NCI-H526 (cell line): ENCODE results near the gene SF3B1.
A peak's percentile ranks its signal among the peaks of the same experiment; 100 is the strongest.
"Not testable (repeated sequence)": the region's sequence is repeated elsewhere in the genome, so short reads cannot be mapped to it uniquely, and the experiment has no call there.

Source experiments
- DNase-seq, 2 experiments: peaks; one replicate each; lab custom pipeline; 2025; lab: John Stamatoyannopoulos, UW

Gene SF3B1

DNA sequence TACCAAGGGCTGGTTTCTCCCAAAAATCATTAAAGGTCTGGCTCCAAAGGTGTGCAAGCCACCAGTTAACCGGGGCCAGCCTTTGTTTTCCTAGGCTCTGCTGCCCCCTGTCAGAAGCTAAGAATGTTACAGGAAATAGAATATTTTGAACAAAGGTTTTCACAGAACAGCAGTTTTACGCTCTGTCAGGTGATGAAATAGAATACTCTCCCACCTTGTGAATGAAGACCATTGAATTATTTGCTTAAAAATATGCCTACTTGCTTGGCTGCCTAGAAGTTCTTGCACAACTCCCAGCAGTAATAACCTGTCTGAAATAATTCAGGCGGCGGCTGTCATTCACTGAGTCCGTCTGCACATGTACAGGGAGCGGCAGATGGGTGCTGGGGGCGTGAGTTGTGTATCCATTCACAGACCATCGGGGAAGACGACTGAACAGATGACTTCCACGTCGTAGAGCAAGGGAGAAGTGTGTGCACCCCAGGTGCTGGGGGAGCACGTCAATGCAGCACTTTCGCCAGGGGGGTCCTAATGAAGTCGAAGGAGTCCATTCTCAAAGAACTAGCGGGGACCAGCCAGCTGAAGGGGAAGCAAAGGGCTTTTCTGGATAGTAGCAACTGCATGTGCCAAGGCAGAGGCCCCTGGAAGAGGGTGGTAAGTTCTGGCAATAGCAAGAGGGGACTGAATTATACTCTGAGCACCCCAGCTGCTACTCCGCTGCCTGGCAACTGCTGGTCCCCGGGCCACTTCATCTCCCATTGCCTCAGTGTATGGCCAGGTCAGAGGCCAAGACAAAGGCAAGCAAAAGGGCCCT, 56.1 kb downstream of the SF3B1 start:
- peak; percentile 70 to 80 for DNase-seq

DNA sequence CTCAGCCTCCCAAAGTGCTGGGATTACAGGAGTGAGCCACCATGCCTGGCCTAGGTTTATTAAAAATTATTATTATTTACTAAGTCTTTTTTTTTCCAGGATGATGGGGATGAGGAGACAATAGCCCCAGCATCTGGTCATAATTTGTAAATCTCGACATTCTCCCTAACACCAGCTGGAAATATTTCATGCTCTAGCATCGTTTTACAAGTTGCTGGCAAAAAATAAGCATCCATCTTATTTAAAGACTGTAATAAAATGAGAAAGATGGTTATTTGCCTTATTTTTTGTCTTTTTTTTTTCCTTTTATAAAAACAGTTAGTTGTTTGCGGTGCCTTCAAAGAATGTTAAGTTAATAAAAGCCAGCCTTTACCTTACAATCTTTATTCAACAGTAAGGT, 56.7 kb downstream of the SF3B1 start:
- no peak for DNase-seq

DNA sequence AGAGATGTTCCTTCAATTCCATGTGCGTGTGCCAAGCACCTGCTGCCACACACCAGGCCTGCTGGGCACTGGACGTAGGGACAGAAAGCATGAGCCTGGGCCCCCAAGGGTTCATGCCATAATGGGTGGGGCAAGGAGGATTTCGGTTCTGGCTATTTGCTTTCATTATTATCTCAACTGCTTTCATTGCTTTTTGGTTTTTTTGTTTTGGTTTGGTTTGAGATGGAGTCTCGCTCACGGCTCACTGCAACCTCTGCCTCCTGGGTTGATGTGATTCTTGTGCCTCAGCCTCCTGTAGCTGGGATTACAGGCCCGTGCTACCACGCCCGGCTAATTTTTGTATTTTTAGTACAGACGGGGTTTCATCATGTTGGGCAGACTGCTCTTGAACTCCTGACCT, 57.2 kb downstream of the SF3B1 start:
- no peak for DNase-seq

DNA sequence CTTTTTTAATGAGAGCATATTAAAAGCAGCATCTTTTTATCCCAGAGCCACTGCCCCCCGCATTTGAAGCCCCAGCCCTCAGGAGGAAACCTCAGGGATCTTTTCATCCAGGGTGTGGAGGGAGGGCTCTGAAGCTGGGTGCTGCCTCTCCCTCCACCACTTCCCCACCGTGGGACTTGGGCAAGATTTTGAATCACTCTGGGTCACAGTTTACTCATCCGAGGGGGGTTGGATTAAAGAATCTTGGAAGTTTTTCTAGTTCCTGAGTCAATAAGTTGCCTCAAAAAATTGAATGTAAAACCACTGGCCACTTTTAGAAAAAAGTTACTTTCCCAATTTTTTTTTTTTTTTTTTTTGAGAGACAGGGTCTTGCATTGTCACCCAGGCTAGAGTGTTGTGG, 62.2 kb downstream of the SF3B1 start:
- DNase-seq, result no peak

DNA sequence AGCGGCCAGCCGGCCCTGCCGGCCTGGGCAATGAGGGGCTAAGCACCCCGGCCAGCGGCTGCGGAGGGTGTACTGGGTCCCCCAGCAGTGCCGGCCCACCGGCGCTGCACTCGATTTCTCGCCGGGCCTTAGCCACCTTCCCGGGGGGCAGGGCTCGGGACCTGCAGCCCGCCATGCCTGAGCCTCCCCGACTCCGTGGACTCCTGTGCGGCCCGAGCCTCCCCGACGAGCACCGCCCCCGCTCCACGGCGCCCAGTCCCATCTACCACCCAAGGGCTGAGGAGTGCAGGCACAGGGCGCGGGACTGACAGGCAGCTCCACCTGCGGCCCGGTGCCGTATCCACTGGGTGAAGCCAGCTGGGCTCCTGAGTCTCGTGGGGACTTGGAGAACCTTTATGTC, 64.2 kb downstream of the SF3B1 start:
- not testable (repeated sequence) for DNase-seq

DNA sequence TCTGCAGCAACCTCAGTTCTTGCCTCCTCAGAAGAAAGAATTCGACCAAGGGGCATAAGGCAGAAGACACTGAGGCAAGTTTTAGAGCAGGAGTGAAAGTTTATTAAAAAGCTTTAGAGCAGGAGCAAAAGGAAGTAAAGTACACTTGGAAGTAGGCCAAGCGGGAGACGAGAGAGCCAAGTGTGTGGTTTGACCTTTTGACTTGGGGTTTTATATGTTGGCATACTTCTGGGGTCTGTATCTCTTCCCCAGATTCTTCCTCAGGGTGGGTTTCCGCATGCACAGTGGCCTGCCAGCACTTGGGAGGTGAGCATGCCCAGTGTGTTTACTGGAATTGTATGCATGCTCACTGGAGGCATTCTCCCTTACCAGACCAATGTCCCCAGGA, 64.9 kb downstream of the SF3B1 start:
- DNase-seq, result no peak

DNA sequence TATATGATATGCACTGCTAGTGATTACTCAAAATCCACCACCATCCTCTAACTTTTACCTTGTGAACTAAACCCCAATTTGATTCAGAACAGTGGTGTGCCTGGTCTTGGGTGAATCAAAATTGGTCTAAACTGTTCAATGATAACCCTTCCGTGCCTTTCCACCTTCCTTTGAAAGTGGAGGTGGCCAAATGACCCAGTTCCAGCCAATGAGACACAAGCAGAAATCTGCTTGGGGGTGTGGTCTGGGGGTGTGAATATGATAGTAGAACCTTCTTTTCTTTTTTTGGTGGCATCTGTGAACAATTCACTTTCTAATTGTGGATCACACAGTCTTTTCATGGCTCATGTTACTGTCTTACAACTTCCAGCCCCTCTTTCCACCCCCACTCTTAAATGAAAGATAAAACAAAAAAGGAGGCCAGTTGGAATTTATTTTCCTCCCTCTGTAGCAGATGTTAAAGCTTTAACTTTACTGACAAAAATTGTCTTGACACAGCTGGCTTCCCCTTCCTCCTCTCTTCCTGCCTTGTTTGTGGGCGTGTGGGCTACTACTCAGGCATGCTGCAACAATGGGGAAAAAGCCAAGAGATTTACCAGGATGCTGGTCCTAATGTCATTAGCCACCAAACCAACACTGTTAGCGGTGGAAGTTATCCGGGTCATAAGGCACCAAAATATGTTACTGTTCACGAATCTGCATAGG, 65.4 kb downstream of the SF3B1 start:
- no peak for DNase-seq

DNA sequence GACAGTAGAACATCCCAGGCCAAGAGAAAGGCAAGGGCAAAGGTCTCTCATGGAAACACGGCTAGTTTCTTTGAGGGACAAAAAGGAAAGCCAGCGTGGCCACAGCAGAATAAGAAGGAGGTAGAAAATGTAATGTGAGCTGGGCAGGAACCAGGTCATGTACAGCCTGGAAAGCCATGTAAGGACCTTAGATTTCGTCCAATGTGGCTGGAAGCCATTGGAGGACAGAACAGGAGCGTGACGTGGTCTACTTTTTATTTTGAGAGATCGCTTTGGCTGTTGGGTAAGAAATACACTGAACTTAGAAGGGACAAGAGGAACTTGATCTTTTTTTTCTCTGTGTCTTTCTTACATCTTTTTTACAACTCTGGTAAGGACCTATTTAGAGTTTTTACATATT, 66.4 kb downstream of the SF3B1 start:
- no peak for DNase-seq

DNA sequence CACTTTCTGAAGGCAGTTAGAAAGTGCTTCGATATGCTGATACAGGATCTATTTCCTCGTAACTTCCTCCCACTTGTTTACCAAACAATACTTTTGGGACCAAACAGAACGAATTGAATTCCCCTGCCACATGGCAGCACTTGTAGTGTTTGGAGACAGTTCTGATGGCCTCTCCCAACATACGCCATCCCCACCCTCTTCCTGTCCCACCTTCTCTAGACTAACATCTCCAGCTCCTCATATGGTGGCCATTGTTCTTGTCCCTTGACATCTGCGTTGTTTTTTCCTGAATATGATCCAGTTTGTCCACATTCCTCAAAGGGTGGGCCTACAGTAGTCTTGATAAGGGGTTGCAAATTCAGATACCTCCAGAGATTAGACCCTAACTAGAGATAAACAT, 70.8 kb downstream of the SF3B1 start:
- DNase-seq, result no peak

DNA sequence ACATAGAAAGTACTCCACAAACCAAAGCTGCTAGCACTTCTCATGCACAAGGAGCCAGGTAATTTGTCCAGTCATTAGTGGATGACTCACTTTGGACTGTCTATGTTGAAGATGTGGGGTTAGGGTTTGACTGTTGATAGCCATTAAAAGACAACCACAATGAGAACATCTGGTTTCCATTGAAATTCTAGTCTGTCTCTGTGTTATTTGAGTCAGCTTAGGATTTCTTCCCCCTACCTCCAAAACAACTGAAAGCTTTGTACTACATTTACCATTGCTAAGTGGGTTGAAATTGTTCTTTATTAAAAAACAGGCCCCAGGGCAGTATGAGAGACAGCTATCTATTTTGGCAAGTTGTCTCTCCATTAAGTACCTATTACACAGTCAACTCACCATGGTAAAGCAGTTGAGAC, 74.1 kb downstream of the SF3B1 start:
- no peak for DNase-seq

DNA sequence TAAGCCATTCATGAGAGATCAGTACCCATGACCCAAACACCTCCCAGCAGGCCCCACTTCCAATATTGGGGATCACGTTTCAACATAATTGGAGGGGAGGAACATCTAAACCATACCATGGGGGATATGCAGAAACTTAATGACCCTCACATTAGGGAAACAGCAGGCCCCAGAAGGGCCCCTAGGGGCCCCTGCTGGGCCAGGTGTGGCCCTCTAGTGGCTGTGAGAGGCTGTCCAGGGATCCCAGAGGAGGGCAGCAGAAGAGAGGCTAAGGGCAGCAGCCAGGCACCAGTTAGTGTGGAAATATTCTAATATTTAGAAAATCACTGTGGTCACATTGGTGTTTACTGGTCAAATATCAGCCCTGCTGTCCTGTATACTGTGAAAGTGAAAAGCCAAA, 75.0 kb downstream of the SF3B1 start:
- DNase-seq, result no peak

DNA sequence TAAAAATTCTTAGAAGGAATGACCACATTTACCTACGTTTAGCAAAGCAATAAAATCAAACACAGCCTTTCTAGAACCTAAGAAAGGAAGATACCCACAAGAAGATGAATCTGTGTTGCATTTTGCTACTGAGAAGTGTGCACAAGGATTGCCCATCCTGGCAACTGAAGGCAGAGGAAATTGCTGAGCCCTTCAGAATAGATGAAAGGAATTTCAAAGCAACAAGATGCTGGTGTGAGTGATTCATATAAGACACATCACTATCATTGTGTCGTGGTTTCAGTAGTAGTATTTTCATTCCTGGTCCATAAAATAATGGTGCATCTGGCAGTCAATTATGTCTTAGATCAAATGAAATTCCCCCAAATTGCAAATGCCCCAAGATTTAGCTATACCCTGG, 75.9 kb downstream of the SF3B1 start:
- DNase-seq, result no peak

DNA sequence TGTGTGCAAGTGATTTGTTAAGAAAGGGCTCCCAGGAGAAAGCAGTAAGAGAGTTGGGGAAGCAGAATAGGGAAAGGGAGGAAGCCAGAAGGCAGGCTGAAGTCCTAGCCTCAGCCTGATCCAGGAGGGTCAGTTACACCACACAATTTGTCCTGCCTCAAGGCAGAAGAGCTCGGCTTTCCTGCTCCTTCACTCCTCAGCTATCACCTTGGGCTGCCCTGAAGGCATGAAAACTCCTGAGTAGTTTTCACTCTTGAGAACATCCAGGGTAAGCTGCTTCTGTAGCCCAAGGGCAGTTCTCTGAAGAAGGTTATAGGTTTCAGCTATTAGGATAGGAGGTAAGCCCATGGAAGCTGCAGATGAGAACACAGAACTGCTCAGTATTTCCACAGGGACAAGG, 76.8 kb downstream of the SF3B1 start:
- no peak for DNase-seq

DNA sequence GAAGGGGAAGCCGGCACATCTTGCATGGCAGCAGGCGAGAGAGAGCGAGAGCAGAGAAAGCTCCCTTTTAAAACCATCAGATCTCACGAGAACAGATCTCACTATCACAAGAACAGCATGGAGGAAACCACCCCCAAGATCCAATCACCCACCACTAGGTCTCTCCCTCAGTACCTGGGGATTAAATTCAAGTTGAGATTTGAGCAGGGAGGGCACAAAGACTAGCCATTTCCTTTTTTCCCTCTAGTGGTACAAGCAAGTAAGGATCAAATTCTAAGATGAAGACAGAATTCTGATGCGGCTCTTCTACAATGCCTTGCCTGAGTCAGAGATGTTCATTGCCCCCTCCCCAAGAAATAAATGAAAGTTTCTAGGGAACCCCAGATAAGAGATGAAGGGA, 78.7 kb downstream of the SF3B1 start:
- DNase-seq, result no peak

DNA sequence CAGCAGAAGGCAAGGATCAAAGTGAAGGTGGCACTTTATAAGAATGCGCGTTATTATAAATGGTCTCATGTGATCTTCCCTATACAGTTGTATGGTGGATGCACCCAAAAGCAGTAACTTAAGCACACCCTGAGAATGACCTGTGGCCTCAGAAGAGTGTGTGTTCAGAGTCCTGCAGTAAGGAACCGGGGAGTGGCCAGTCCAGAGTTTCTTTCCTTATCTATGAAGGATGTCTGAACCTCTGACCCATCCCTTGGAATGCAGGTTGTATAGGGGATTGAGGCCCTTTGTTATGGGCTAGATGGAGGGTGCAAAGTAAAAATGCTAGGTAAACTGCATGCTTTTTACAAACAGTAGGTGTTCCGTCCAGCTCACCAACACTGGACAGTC, 80.7 kb downstream of the SF3B1 start:
- DNase-seq, result no peak

DNA sequence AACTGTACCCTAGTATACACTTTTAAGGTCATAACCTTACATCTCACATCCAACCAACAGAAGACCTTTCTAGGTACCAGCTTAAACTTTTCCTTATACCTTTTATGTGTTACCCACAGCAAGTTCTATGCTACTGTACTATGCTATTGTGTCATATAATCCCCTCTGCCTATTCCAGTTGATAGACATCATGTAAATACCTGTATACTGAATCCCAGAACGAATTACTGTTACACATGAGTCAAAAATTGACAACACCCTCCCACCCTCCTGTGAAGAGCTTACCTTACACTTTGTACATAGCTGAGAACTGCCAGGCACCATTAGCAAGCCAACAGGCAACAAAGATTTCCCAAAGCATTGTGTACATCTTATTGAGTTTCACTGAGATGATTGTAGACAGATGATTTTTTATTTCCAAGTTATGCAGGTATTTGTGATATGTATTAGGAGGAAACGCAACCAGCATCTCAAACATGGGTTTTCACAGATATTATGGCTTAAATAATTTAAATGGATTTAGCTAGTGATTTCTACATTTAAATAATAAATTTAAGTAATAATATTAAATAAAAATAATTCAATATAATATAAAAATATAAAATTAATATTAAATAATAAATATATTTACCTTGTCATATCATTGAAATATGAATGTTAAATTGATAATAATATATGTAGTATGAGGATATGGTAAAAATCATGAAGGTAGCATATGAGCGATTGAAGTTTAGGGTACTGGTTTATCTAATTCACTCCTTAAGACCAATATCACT, 81.2 kb downstream of the SF3B1 start:
- DNase-seq, result no peak

DNA sequence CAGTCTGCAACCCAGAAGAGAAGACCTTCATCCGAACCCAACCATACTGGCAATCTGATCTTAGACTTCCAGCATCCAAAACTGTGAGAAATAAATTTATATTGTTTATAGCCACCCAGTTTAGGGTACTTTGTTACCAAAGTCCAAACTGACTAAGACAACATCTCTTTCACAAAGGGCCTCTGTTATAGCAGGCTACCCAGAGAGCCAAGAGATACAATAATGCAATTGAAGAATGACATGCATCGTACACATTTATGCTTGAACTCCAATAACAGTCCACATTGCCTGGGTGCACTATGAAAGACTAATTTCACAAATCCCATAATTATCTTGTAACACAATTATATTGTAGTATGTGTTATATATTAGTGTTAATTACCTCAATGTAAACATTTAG, 85.1 kb downstream of the SF3B1 start:
- DNase-seq, result no peak

DNA sequence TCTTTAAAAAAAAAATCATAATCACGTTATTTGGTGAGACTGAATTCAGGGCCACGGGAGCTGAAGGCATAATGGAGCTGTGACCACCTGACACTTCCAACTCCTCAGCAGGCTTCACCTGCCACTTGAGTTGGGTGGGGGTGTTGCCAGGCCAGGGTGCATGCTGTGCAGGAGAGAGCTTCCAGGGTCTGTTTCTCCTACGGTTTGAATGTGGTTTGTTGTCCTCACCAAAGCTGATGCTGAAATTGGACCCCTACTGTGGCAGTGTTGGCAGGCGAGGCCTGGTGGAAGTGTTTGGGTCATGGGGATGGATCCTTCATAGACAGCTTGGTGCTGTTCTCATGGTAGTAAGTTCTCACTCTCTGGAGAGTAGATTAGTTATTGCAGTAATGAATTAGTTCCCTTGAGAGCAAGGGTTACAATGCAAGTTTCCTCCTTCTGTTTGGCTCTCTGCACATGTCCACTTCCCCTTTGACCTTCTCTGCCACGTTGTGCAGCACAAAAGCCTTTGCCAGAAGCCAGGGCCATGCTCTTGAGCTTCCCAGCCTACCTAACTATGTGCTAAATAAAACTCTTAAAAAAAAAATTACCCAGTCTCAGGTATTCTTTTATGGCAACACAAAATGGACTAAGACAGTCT, 86.0 kb downstream of the SF3B1 start:
- no peak for DNase-seq

DNA sequence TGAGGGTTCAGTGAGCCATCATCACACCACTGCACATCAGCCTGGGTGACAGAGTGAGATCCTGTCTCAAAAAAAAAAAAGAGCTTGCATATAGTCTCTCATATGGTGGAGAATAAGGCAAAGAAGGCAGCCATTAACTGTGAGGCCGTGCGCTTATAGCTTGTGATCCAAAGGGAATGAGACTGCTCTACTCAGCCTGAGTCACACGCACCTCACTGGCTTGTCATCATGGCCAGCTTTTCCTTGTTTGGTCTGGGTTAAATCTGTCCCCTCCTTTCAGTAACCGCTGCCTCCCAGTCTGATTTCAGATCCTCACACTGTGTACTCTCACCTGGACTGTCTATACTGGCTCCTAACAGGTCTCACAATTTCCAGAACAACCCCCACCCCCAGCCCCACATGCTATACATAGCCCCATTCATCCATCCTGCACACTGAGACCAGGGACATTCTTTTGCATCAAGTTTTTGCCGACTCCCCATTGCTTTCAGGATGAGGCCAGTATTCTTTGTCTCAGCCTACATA, 88.9 kb downstream of the SF3B1 start:
- no peak for DNase-seq

DNA sequence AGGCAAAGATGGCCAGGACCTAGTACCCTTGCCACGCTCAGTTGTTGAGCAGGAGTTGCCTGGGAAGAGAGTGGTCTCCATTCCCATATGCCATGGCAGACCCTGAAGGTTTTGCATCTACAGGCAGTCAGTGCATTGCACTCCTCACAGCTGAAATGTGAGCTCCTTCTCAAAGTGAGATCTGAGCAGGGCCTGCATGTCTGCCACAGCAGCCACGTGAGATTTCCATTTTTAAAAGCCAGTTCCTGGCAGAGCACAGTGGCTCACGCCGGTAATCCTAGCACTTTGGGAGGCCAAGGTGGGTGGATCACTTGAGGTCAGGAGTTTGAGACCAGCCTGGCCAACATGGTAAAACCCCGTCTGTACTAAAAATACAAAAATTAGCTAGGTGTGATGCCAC, 90.9 kb downstream of the SF3B1 start:
- DNase-seq, result not testable (repeated sequence)

DNA sequence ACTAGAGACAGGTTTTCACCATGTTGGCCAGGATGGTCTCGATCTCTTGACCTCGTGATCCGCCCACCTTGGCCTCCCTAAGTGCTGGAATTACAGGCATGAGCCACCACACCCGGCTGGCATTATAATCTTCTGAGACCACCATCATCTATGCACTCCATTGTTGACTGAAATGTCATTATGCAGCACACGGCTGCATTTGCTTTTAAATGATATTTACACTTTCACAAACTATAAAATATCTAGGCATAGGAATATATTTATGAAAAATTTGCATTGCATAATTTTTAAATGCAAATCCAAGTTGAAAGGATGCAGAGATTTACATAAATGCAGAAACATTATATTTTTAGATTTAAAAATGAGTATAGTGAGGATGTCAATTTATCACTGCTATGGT, 94.2 kb downstream of the SF3B1 start:
- peak; percentile 81 to 85 for DNase-seq
